WTC11 (cell line): ENCODE data around the gene PTPN5. TPM values are rescaled to one million over a fixed set of nuclear protein-coding genes. Genes with fewer than 3 reads are reported as not detected.

Source experiments
- ATAC-seq: fragments of 200-7000 bp; cut with Tn5 transposase; 2 replicates; pipeline ENCODE4 v1.10.0; 2021; ENCODE audit warnings: mild to moderate bottlenecking, moderate library complexity
- CTCF ChIA-PET: fragments of 300-600 bp; sonication (Branson Sonifier 250); formaldehyde crosslinking; loops from one replicate; lab custom pipeline; 2021; ENCODE audit warnings: antibody characterized with exemption; lab: Charles Lee
- POLR2A ChIA-PET: fragments of 350-600 bp; sonication (Branson Sonifier 250); formaldehyde crosslinking; loops from one replicate; lab custom pipeline; 2021; ENCODE audit warnings: antibody characterized with exemption; lab: Charles Lee
- DNase-seq: peaks from one replicate; pipeline ENCODE4 v3.0.0; 2021; ENCODE audit warnings: low spot score
- H3K27ac Mint-ChIP-seq: 2 replicates; pipeline ENCODE4 v1.8.0; 2021; ENCODE audit warnings: mixed read lengths
- H3K27me3 Mint-ChIP-seq: 2 replicates; pipeline ENCODE4 v1.8.0; 2021; ENCODE audit warnings: low read depth, mild to moderate bottlenecking, moderate library complexity, mixed read lengths
- H3K36me3 Mint-ChIP-seq: 2 replicates; pipeline ENCODE4 v1.8.0; 2021; ENCODE audit warnings: mixed read lengths
- H3K4me1 Mint-ChIP-seq: 2 replicates; pipeline ENCODE4 v1.8.0; 2022; ENCODE audit warnings: mixed read lengths
- H3K4me3 Mint-ChIP-seq: 2 replicates; pipeline ENCODE4 v1.8.0; 2021; ENCODE audit warnings: mild to moderate bottlenecking, moderate library complexity, mixed read lengths
- H3K9me3 Mint-ChIP-seq: 2 replicates; pipeline ENCODE4 v1.8.0; 2021; ENCODE audit warnings: mixed read lengths
- ATF2 ChIP-seq: sonication (generic); formaldehyde crosslinking; IDR thresholded peaks from 2 replicates; pipeline ENCODE4 v1.8.1; 2022; ENCODE audit warnings: low read depth, missing genetic modification reagents, borderline replicate concordance
- ATF6 ChIP-seq: sonication (generic); formaldehyde crosslinking; IDR thresholded peaks from 2 replicates; pipeline ENCODE4 v1.8.1; 2023; ENCODE audit warnings: mild to moderate bottlenecking, missing genetic modification reagents
- CDX4 ChIP-seq: fragments of 250-450 bp; sonication (Bioruptor Pico); IDR thresholded peaks from 2 replicates; pipeline ENCODE4 v1.9.0; 2021; ENCODE audit warnings: moderate library complexity, mild to moderate bottlenecking, inconsistent platforms, borderline replicate concordance
- E2F1 ChIP-seq: sonication (generic); formaldehyde crosslinking; IDR thresholded peaks from 2 replicates; pipeline ENCODE4 v1.8.0; 2022; ENCODE audit warnings: mild to moderate bottlenecking, missing genetic modification reagents
- EMX1 ChIP-seq: fragments of 250-450 bp; sonication (Bioruptor Pico); IDR thresholded peaks from 2 replicates; pipeline ENCODE4 v1.8.0; 2021; ENCODE audit warnings: mild to moderate bottlenecking
- ETV6 ChIP-seq: sonication (generic); formaldehyde crosslinking; IDR thresholded peaks from 2 replicates; pipeline ENCODE4 v1.8.1; 2022; ENCODE audit warnings: mild to moderate bottlenecking, missing genetic modification reagents
- FOXK1 ChIP-seq: sonication (generic); formaldehyde crosslinking; IDR thresholded peaks from 2 replicates; pipeline ENCODE4 v1.8.0; 2022; ENCODE audit warnings: mild to moderate bottlenecking, moderate library complexity, missing genetic modification reagents
- JAZF1 ChIP-seq: fragments of 250-450 bp; sonication (Bioruptor Pico); IDR thresholded peaks from 2 replicates; pipeline ENCODE4 v1.9.0; 2021; ENCODE audit warnings: moderate library complexity, mild to moderate bottlenecking, inconsistent platforms
- MAX ChIP-seq: sonication (generic); formaldehyde crosslinking; IDR thresholded peaks from 2 replicates; pipeline ENCODE4 v1.8.0; 2022; ENCODE audit warnings: mild to moderate bottlenecking, missing genetic modification reagents
- NFATC4 ChIP-seq: fragments of 250-450 bp; sonication (Bioruptor Pico); IDR thresholded peaks from 2 replicates; pipeline ENCODE4 v1.9.0; 2021; ENCODE audit warnings: mild to moderate bottlenecking
- NR1H2 ChIP-seq: sonication (generic); formaldehyde crosslinking; IDR thresholded peaks from 2 replicates; pipeline ENCODE4 v1.9.0; 2021; ENCODE audit warnings: mild to moderate bottlenecking, moderate library complexity, missing genetic modification reagents
- NR2C2 ChIP-seq: sonication (generic); formaldehyde crosslinking; IDR thresholded peaks from 2 replicates; pipeline ENCODE4 v1.8.0; 2022; ENCODE audit warnings: mild to moderate bottlenecking, missing genetic modification reagents
- SP1 ChIP-seq: sonication (generic); formaldehyde crosslinking; conservative IDR thresholded peaks from 2 replicates; pipeline ENCODE4 v1.8.1; 2022; ENCODE audit warnings: missing genetic modification reagents
- TP53 ChIP-seq: sonication (generic); formaldehyde crosslinking; IDR thresholded peaks from 2 replicates; pipeline ENCODE4 v1.8.1; 2023; ENCODE audit warnings: mild to moderate bottlenecking, missing genetic modification reagents
- ZBTB21 ChIP-seq: sonication (generic); formaldehyde crosslinking; IDR thresholded peaks from 2 replicates; pipeline ENCODE4 v1.8.1; 2023; ENCODE audit warnings: mild to moderate bottlenecking, missing genetic modification reagents, borderline replicate concordance
- ZBTB43 ChIP-seq: sonication (generic); formaldehyde crosslinking; IDR thresholded peaks from 2 replicates; pipeline ENCODE4 v1.8.1; 2023; ENCODE audit warnings: mild to moderate bottlenecking, missing genetic modification reagents
- ZMAT4 ChIP-seq: fragments of 250-450 bp; sonication (Bioruptor Pico); IDR thresholded peaks from 2 replicates; pipeline ENCODE4 v1.9.0; 2021; ENCODE audit warnings: mild to moderate bottlenecking
- ZNF138 ChIP-seq: sonication (generic); formaldehyde crosslinking; conservative IDR thresholded peaks from 2 replicates; pipeline ENCODE4 v1.8.1; 2022; ENCODE audit warnings: mild to moderate bottlenecking, moderate library complexity, missing genetic modification reagents
- ZNF232 ChIP-seq: sonication (generic); formaldehyde crosslinking; IDR thresholded peaks from 2 replicates; pipeline ENCODE4 v1.8.0; 2022; ENCODE audit warnings: mild to moderate bottlenecking, missing genetic modification reagents
- ZNF671 ChIP-seq: fragments of 250-450 bp; sonication (Bioruptor Pico); IDR thresholded peaks from 2 replicates; pipeline ENCODE4 v1.8.0; 2021; ENCODE audit warnings: mild to moderate bottlenecking
- ZSCAN18 ChIP-seq: fragments of 250-450 bp; sonication (Bioruptor Pico); IDR thresholded peaks from 2 replicates; pipeline ENCODE4 v2.1.2; 2022; ENCODE audit warnings: mild to moderate bottlenecking, moderate library complexity
- total RNA-seq: library from RNA; stranded (reverse); gene quantifications from 3 replicates; pipeline ENCODE4 v1.2.3, GENCODE V29; 2021

Gene PTPN5
- total RNA-seq, 1 experiment from 2014 or later, result 4.5 TPM

GRCh38 chr11:18749681-18750319 lies 41.8 kb downstream of the PTPN5 start:
- peak; percentile 85 for ATAC-seq
- H3K27ac Mint-ChIP-seq, result no peak overlapping the region; the same call in 1 of the 2 replicates
- no peak overlapping the region for H3K4me3 Mint-ChIP-seq
- POLR2A ChIA-PET, result interaction anchor here (1.0 kb wide), 1 partner anchor 14 kb away, joined by 5 read pairs; no protein-coding TSS in a partner anchor
- peaks cover 16% of the 10 kb centered on the region for H3K4me1 Mint-ChIP-seq
- CTCF ChIA-PET, result interaction anchor here (0.6 to 2.2 kb wide), 9 partner anchors 10 to 151 kb away, joined by 3 to 19 read pairs (median 5); no protein-coding TSS in a partner anchor
- no peaks in the 10 kb centered on the region for H3K27me3 Mint-ChIP-seq
- H3K36me3 Mint-ChIP-seq, result no peaks in the 10 kb centered on the region
- 0 out of 2 replicates have a peak, but pooled peaks have one; percentile 26 for TF ChIP-seq FOXK1 (CRISPR knock-in tag)
- no peak for TF ChIP-seq ZBTB21 (CRISPR knock-in tag)
- TF ChIP-seq, all 79 proteins: peak for 1
- H3K9me3 Mint-ChIP-seq, result no peaks in the 10 kb centered on the region
- peak; percentile 30 for DNase-seq

- POLR2A ChIA-PET, result interaction anchor here (1.0 kb wide), 1 partner anchor 14 kb away, joined by 5 read pairs; no protein-coding TSS in a partner anchor
- Mint-ChIP-seq H3K36me3 (no peaks in the 10 kb centered on the region), H3K4me1 (peaks cover 16% of the 10 kb centered on the region), H3K27ac (no peak overlapping the region; the same call in 1 of the 2 replicates), H3K4me3 (no peak overlapping the region), H3K27me3 (no peaks in the 10 kb centered on the region), H3K9me3 (no peaks in the 10 kb centered on the region)
- ATAC-seq (no peak), DNase-seq (no peak)
- CTCF ChIA-PET, result interaction anchor here (0.6 to 2.2 kb wide), 7 partner anchors 9 to 27 kb away, joined by 3 to 19 read pairs (median 6); no protein-coding TSS in a partner anchor
- TF ChIP-seq ZMAT4 (CRISPR knock-in tag), result no peak
- TF ChIP-seq EMX1, result no peak
- no peak for TF ChIP-seq CDX4 (CRISPR knock-in tag)
- no peak for TF ChIP-seq MAX (CRISPR knock-in tag)
- TF ChIP-seq ZNF138 (CRISPR knock-in tag), result no peak
- no peak for TF ChIP-seq ZBTB43 (CRISPR knock-in tag)
- no peak for TF ChIP-seq E2F1 (CRISPR knock-in tag)
Measured at GRCh38 chr11:18748766-18749365, 42.7 kb downstream of the PTPN5 start.

- Mint-ChIP-seq H3K36me3 (no peaks in the 10 kb centered on the region), H3K27ac (no peak overlapping the region), H3K9me3 (no peaks in the 10 kb centered on the region), H3K4me3 (no peak overlapping the region), H3K4me1 (peaks cover 16% of the 10 kb centered on the region), H3K27me3 (no peaks in the 10 kb centered on the region)
- DNase-seq (no peak), ATAC-seq (peak; percentile 38)
- TF ChIP-seq ZNF232, result no peak
- TF ChIP-seq JAZF1 (CRISPR knock-in tag), result no peak
- TF ChIP-seq ETV6 (CRISPR knock-in tag), result no peak
- no peak for TF ChIP-seq SP1 (CRISPR knock-in tag)
- no peak for TF ChIP-seq ATF6 (CRISPR knock-in tag)
- no peak for TF ChIP-seq TP53
- TF ChIP-seq ATF2 (CRISPR knock-in tag), result no peak
- TF ChIP-seq NR2C2 (CRISPR knock-in tag), result no peak
- no peak for TF ChIP-seq NFATC4
- TF ChIP-seq ZNF671 (CRISPR knock-in tag), result no peak
- no peak for TF ChIP-seq ZSCAN18 (CRISPR knock-in tag)
- TF ChIP-seq EMX1, result no peak
- no peak for TF ChIP-seq NR1H2 (CRISPR knock-in tag)
- no peak for TF ChIP-seq MAX (CRISPR knock-in tag)
- ChIA-PET POLR2A (interaction anchor here (0.5 kb wide), 1 partner anchor 28 kb away, joined by 4 read pairs; no protein-coding TSS in a partner anchor), CTCF (interaction anchor here (0.5 to 3.1 kb wide), 4 partner anchors 17 to 67 kb away, joined by 4 to 16 read pairs (median 9); no protein-coding TSS in a partner anchor)
Measured at GRCh38 chr11:18745251-18745650, 46.3 kb downstream of the PTPN5 start.
